GM18858 (cell line): ENCODE measurements around the gene RUFY1.
A peak's percentile ranks its signal among the peaks of the same experiment; 100 is the strongest.
"Not testable (repeated sequence)": the region's sequence is repeated elsewhere in the genome, so short reads cannot be mapped to it uniquely, and the experiment has no call there.

ENCODE experiments used
- ATAC-seq: cut with Tn5 transposase; IDR thresholded peaks from one replicate; pipeline ENCODE4 v1.9.1; 2021; ENCODE audit not compliant: unreplicated experiment

The RUFY1 gene

DNA sequence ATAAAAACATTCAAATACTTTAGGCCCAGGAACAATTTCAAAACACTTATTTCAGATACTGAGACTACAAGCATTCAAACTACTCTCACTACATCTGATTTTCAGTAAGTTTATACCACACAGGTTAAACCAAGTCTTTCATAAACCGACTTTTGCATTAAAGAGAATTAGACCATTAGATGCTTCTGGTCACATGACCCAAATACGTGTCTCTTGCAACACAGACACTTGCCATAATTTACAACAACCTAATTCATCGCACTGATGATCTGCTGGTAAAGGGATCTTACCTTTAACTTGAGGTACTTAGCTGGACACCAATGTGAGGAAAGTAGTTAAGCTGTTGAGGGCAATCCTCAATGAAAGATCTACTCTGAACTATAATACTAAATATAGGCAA lies 69.9 kb downstream of the RUFY1 start:
- no peak for ATAC-seq

GRCh38 chr5:179620703-179621350 lies 70.5 kb downstream of the RUFY1 start:
- ATAC-seq = no peak

GRCh38 chr5:179621551-179622214 lies 71.3 kb downstream of the RUFY1 start:
- no peak for ATAC-seq

- no peak for ATAC-seq
Measured at GRCh38 chr5:179623003-179623905, 72.9 kb downstream of the RUFY1 start, which contains the start of gene HNRNPH1. Gene HNRNPH1, minus strand, starts transcription at chr5:179623671. Its CDS starts 538 bp downstream, at chr5:179623133.

GRCh38 chr5:179623906-179624741 lies 73.8 kb downstream of the RUFY1 start:
- no peak for ATAC-seq

- no peak for ATAC-seq
Measured at GRCh38 chr5:179624841-179625271, 74.5 kb downstream of the RUFY1 start.

- ATAC-seq = peak; percentile 30
Measured at GRCh38 chr5:179633501-179634369, 83.4 kb downstream of the RUFY1 start.

DNA sequence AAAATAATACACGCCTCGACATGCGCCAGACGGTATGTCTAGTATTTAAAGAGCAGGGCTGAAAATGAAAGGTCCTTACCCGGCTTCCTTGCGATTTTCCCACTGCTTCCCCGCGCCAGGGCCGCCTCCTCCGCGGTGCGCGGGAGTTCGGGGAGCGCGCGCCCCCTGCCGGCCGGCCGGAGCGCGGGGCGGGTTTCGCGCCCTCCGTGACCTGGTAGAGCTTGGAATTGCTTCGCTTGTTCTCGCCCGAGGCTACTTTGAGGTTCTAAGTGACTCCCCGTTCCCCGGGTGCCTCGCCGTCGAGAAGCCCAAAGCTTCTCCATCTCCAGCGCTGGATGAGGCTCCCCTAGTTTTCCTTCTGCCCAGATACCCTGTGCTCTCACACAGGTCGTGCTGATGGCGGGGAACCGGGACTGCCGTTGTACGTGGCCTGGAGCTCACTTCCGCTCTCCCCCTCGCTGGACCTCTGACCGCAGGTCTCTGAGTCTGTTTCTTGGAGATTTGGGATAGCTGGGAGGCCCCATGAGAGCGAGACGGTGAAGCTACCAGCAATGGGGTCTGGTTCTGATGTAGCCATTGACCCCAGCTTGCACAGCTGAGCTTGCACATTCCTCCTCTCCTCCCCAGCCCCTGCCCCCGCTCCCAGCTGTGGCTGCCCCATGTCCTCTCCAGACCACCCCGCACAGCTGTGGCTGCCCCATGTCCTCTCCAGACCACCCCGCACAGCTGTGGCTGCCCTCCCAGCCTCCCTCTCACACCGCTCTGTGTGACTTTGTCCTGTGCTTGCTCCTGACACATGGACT lies 84.2 kb downstream of the RUFY1 start:
- peak; percentile 81 for ATAC-seq

DNA sequence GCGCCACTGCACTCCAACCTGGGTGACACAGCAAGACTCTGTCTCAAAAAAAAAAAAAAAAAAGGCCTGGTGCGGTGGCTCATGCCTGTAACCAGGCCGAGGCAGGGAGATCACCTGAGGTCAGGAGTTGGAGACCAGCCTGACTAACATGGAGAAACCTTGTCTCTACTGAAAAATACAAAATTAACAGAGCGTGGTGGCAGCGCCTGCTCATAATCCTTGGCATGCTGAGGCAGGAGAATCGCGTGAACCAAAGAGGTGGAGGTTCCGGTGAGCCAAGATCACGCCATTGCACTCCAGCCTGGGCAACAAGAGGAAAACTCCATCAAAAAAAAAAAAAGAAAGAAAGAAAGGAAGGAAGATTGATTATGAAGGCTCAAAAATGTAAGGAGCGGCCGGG lies 88.9 kb downstream of the RUFY1 start:
- ATAC-seq = not testable (repeated sequence)

- not testable (repeated sequence) for ATAC-seq
Measured at GRCh38 chr5:179641745-179642144, 91.4 kb downstream of the RUFY1 start.

- not testable (repeated sequence) for ATAC-seq
Measured at GRCh38 chr5:179642626-179643025, 92.3 kb downstream of the RUFY1 start.

GRCh38 chr5:179643141-179643920 lies 93.0 kb downstream of the RUFY1 start:
- ATAC-seq = not testable (repeated sequence)

- not testable (repeated sequence) for ATAC-seq
Measured at GRCh38 chr5:179644766-179645165, 94.4 kb downstream of the RUFY1 start.

- no peak for ATAC-seq
Measured at GRCh38 chr5:179648410-179648809, 98.1 kb downstream of the RUFY1 start.

DNA sequence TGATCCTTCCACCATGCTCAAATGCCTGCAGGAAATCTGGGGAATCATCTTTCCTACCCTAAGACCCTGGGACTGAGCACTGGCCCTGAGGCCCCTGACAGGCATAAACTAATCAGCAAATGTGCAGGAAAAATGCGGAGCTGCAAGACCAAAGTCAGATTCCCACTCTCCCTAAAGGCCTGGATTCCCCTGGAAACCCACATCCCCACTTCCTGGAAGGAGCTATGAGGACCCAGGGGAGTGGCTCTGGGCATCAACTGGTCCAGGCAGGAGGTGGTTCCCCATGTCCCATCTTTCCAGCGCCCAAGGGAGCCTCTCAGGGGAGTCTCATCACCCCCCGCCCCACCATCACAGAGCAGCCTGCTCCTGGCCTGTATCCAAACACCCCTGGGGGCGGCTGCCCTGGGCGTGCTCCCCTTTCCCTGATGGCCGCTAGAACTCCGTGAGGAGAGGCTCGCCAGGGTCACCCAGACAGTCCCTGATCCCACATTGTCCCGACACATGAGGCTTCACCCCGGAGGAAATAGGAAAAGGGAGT lies 98.9 kb downstream of the RUFY1 start:
- not testable (repeated sequence) for ATAC-seq

DNA sequence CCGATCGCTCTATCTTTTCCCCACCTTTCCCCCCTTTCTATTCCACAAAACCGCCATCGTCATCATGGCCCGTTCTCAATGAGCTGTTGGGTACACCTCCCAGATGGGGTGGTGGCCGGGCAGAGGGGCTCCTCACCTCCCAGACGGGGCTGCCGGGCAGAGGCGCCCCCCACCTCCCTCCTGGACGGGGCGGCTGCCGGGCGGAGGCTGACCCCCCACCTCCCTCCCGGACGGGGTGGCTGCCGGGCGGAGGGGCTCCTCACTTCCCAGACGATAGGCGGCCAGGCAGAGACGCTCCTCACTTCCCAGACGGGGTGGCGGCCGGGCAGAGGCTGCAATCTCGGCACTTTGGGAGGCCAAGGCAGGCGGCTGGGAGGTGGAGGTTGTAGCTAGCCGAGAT lies 99.9 kb downstream of the RUFY1 start:
- ATAC-seq = not testable (repeated sequence)

- ATAC-seq = not testable (repeated sequence)
Measured at GRCh38 chr5:179653135-179653534, 102.8 kb downstream of the RUFY1 start.
